Activated naive CD8-positive, alpha-beta T cell treated with anti-CD3 and anti-CD28 coated beads for 36 hours (primary cell): ENCODE data around the gene TCF7. TPM values are rescaled to one million over a fixed set of nuclear protein-coding genes. Genes with fewer than 3 reads are reported as not detected.

Source experiments
- DNase-seq: peaks from one replicate; pipeline ENCODE4 v3.0.0; 2021
- H3K27ac Mint-ChIP-seq: one replicate; pipeline ENCODE4 v1.8.0; 2022; ENCODE audit warnings: mild to moderate bottlenecking, moderate library complexity, mixed read lengths
- H3K27me3 Mint-ChIP-seq: one replicate; pipeline ENCODE4 v1.8.0; 2022; ENCODE audit warnings: mild to moderate bottlenecking, mixed read lengths
- H3K36me3 Mint-ChIP-seq: one replicate; pipeline ENCODE4 v1.8.0; 2021; ENCODE audit warnings: mild to moderate bottlenecking, mixed read lengths
- H3K4me1 Mint-ChIP-seq: one replicate; pipeline ENCODE4 v1.8.0; 2021; ENCODE audit warnings: mixed read lengths
- H3K4me3 Mint-ChIP-seq: one replicate; pipeline ENCODE4 v1.8.0; 2022; ENCODE audit warnings: mild to moderate bottlenecking, moderate library complexity, mixed read lengths
- H3K9me3 Mint-ChIP-seq: one replicate; pipeline ENCODE4 v1.8.0; 2022; ENCODE audit warnings: mixed read lengths
- total RNA-seq, 2 experiments: library from RNA; stranded (reverse); gene quantifications; one replicate each; pipeline ENCODE4 v1.2.3, GENCODE V29; 2021

Gene TCF7
- total RNA-seq, 2 experiments from 2014 or later: 66.4 to 68.7 TPM

GRCh38 chr5:134178096-134178419, 63.6 kb downstream of the TCF7 start:
- H3K27ac Mint-ChIP-seq: no peak overlapping the region
- no peaks in the 10 kb centered on the region for H3K27me3 Mint-ChIP-seq
- peaks cover 23% of the 10 kb centered on the region for H3K4me1 Mint-ChIP-seq
- H3K36me3 Mint-ChIP-seq: peaks cover 8% of the 10 kb centered on the region
- peak overlapping the region; percentile 92 for H3K4me3 Mint-ChIP-seq
- H3K9me3 Mint-ChIP-seq: no peaks in the 10 kb centered on the region
- DNase-seq: no peak

- no peaks in the 10 kb centered on the region for H3K9me3 Mint-ChIP-seq
- no peak for DNase-seq
- no peaks in the 10 kb centered on the region for H3K27me3 Mint-ChIP-seq
Measured at GRCh38 chr5:134183481-134183880, 69.0 kb downstream of the TCF7 start.

GRCh38 chr5:134184155-134185135, 70.0 kb downstream of the TCF7 start:
- Mint-ChIP-seq H3K27ac (no peak overlapping the region), H3K9me3 (no peaks in the 10 kb centered on the region), H3K36me3 (no peaks in the 10 kb centered on the region), H3K4me3 (no peak overlapping the region), H3K27me3 (no peaks in the 10 kb centered on the region), H3K4me1 (no peaks in the 10 kb centered on the region)
- peak; percentile 77 for DNase-seq

More at GRCh38 chr5:134183481-134183880, 69.0 kb downstream of the TCF7 start:
- no peaks in the 10 kb centered on the region for H3K36me3 Mint-ChIP-seq
- no peaks in the 10 kb centered on the region for H3K4me1 Mint-ChIP-seq
- no peak overlapping the region for H3K27ac Mint-ChIP-seq
- no peak overlapping the region for H3K4me3 Mint-ChIP-seq

GRCh38 chr5:134188092-134188491, 73.6 kb downstream of the TCF7 start:
- Mint-ChIP-seq H3K27ac (no peak overlapping the region), H3K27me3 (no peaks in the 10 kb centered on the region)

GRCh38 chr5:134189031-134189430, 74.5 kb downstream of the TCF7 start:
- no peak for DNase-seq
- no peak overlapping the region for H3K4me3 Mint-ChIP-seq
- H3K27ac Mint-ChIP-seq: no peak overlapping the region
- H3K4me1 Mint-ChIP-seq: no peaks in the 10 kb centered on the region
- no peaks in the 10 kb centered on the region for H3K27me3 Mint-ChIP-seq
- H3K36me3 Mint-ChIP-seq: peaks cover 5% of the 10 kb centered on the region
- no peaks in the 10 kb centered on the region for H3K9me3 Mint-ChIP-seq

More at GRCh38 chr5:134188092-134188491, 73.6 kb downstream of the TCF7 start:
- no peak overlapping the region for H3K4me3 Mint-ChIP-seq
- H3K9me3 Mint-ChIP-seq: no peaks in the 10 kb centered on the region
- H3K4me1 Mint-ChIP-seq: no peaks in the 10 kb centered on the region
- no peak for DNase-seq
- H3K36me3 Mint-ChIP-seq: peaks cover 2% of the 10 kb centered on the region

- H3K27ac Mint-ChIP-seq: no peak overlapping the region
- no peaks in the 10 kb centered on the region for H3K9me3 Mint-ChIP-seq
- no peaks in the 10 kb centered on the region for H3K4me1 Mint-ChIP-seq
- no peak for DNase-seq
- no peak overlapping the region for H3K4me3 Mint-ChIP-seq
- H3K36me3 Mint-ChIP-seq: peaks cover 26% of the 10 kb centered on the region
- no peaks in the 10 kb centered on the region for H3K27me3 Mint-ChIP-seq
Measured at GRCh38 chr5:134195666-134196065, 81.2 kb downstream of the TCF7 start.

Other genes starting within 250 kb of the TCF7 start
- 10 to 100 TPM; 33.4 to 33.8 TPM for gene C5orf15, start 146.1 kb upstream of the TCF7 start, total RNA-seq
- 100 to 1,000 TPM; 539 to 540 TPM for gene VDAC1, start 109.7 kb upstream of the TCF7 start, total RNA-seq
- gene SKP1, start 62.3 kb downstream of the TCF7 start, total RNA-seq: 100 to 1,000 TPM; 253 to 260 TPM
- gene PPP2CA, start 111.4 kb downstream of the TCF7 start, total RNA-seq: 100 to 1,000 TPM; 183 to 193 TPM